D721Med (cell line): ENCODE data around the gene TMEM258.

ENCODE experiments used
- DNase-seq: peaks from one replicate; pipeline ENCODE4 v3.0.0; 2011; ENCODE audit warnings: low spot score; ENCODE audit not compliant: insufficient read length
- FAIRE-seq: peaks from 2 replicates; lab custom pipeline; 2011; peaks lifted over from hg19 to GRCh38; lab: Jason Lieb, UNC
- TF ChIP-seq, protein P1 (sequence below): IDR thresholded peaks from 2 replicates; pipeline ENCODE4 v1.5.1; 2012; ENCODE audit warnings: mild to moderate bottlenecking, control low read depth; ENCODE audit not compliant: insufficient read depth; ENCODE audit errors: missing control alignments

The TMEM258 gene

DNA sequence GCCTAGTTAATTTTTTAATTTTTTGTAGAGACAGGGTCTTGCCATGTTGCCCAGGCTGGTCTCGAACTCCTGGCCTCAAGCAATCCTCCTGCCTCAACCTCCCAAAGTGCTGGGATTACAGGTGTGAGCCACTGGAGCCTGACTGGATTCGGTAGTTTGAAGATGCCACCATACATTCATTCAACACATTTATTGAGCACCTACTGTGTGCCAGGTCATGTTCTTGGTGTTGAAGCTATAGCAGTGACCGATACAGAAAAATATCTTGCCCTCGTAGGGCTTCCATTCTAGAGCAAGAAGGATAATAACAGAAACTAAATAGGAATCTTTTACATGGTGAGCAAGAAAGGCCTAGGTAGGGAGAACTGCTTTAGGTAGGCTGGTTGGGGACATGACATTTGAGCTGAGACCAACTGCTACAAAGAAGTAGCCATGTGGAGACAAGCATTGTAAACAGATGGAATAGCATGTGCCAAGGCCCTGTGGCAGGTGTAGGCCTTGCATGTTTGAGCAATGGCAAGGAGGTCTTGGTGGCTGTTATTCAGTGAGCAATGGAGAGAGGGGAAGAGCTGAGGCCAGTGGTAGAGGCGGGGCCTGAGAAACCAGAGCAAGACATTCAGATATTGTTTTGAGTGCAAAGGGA lies 41.6 kb downstream of the TMEM258 start:
- DNase-seq (no peak), FAIRE-seq (no peak)
- TF ChIP-seq, protein P1, sequence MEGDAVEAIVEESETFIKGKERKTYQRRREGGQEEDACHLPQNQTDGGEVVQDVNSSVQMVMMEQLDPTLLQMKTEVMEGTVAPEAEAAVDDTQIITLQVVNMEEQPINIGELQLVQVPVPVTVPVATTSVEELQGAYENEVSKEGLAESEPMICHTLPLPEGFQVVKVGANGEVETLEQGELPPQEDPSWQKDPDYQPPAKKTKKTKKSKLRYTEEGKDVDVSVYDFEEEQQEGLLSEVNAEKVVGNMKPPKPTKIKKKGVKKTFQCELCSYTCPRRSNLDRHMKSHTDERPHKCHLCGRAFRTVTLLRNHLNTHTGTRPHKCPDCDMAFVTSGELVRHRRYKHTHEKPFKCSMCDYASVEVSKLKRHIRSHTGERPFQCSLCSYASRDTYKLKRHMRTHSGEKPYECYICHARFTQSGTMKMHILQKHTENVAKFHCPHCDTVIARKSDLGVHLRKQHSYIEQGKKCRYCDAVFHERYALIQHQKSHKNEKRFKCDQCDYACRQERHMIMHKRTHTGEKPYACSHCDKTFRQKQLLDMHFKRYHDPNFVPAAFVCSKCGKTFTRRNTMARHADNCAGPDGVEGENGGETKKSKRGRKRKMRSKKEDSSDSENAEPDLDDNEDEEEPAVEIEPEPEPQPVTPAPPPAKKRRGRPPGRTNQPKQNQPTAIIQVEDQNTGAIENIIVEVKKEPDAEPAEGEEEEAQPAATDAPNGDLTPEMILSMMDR = no peak

DNA sequence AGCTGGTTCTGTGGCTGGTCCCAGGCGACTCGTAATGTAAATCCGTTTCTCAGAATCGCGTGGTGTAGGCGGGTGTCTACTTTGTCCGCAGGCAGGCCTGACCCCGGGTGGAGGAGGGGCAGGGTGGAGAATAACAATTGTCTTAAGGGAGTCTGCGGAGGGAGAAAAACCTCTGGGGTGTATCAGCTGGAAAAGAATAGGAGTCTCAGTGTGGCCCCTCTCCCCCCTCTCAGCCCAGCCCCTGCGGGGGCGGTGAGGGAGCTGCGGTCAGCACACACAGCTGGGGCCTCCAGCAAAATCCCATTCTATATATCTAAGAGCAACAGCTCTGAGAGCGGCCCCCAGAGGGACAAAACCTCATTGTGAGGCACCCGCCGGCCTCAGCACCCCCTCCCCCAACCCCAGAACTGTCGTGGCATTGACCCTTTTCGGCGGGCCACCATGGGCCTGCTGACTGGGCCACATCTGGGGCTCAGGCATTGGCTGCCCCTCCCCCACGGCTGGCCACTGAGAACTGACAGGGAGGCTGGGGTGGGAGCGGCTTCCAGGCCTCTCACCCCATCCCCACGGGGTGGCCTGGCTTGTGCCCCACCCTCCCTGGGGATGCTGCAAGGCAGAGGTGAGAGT lies 42.7 kb downstream of the TMEM258 start:
- DNase-seq (no peak), FAIRE-seq (no peak)
- TF ChIP-seq, protein P1 = no peak

DNA sequence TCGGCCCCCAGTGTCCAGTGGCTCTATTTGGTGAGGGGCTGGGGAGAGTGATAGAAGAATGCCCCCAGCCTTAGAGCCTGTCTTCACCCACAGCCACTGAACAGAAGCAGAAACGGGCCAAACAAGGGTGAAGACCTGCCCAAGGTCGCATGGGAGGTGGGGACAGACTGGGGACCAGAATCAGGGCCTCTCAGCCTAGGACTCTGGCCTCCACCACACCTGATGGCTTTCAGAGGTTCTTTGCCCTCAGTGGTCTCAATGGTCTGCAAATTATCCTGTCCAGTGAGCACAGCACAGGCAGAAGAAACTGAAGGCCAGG lies 44.5 kb downstream of the TMEM258 start:
- DNase-seq (no peak), FAIRE-seq (no peak)
- TF ChIP-seq, protein P1 = no peak

DNA sequence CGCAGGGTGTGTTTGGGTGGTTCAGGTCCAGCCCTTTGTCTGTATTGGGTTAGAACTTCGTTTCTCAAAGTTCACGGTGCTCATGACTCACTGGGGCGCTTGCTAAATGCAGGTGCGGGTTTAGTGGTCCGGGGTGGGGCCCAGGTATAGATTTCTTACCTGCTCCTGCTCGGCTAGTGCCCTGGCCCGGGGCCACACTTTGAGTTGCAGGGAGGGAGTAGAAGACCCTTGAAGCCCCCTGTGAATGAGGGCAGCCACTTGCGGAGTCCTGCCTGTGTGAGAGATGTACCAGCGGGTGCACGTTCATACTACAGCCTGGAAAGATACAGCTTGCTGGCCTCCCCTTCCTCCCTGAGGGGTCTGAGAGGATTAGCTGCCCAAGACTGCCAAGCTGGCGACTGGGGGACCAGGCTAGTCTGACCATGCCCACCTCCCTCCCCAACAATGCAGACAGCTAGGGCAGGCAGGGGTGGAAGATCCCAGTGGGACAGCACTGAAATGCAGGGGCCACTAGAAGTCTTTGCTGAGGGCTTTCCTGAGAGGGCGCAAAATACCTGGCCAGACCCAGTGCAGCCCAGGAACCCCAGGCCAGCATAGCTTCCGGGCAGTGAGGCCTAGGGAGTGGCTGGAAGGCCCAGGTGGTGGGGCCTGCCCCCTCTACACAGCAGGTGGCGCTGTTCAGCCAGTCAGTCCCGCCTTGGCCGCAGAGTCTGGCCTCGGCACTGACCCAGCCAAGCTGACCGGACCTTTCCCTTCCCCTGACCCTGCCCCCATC lies 45.0 kb downstream of the TMEM258 start:
- DNase-seq = no peak
- TF ChIP-seq, protein P1 = peak; percentile 70
- FAIRE-seq = no peak

DNA sequence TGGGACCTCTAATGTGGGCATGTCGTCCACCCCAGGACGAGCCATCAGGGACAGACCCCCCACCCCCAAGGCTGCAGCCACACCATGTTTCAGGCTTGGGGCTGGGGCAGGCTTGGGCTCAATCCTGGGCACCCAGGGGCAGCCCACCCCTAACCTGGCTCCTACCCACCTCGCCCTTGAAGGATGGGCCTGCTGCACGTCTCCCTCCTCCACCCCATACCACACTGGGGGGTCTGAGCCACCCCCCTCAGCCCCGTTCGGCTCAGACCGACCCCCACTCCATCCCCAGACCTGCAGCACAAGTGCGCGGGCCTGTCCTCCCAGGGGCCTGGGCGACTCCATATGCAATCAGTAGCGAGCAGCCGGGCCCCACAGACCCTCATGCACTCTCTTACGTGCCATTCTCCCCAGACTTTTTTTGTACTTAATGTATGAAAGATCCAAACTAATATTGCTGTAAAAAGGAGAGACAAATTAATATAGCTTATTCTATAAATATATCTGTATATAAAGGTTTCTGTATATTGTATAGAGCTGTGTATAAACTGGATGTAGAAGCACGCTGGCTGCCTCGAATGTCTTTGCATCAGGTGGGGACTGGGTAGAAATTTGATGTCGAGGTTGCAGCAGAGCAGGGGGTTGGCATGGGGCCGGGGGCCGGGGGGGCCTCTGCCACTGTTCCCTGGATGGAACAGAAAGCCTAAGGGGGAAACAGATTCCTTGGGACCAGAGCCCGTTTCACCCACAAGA lies 45.8 kb downstream of the TMEM258 start:
- no peak for FAIRE-seq
- DNase-seq = no peak
- TF ChIP-seq, protein P1 = no peak

DNA sequence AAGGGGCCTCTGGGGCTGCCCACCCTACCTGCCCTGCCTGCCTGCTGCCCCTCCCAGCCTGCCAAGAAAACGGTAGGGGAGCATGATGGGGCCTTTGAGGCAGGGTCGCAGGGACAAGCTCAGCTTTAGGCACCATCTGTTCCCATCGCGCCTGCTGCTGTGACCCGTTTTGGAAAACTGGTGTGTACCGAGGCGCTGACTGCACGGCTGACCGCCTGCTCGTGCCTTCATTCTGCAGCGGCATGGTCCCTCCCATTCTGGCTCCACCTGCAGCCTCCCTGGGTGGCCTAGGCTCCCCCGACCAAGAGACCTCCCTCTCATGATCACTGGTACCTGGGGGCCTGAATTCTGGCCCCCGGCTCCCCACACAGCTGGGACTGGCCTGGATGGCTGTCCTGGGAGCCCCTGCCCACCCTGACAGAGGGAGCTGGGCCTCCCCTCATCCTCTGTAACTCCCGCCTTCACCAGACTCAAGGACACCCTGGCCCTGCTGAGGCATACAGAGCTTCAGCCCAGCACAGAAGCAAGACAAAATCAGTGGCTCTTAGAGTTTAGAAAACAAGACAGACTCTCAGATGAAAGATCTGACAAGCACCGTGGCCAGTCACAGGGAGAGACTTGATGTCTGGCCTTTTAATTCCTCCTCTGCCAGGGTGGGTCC lies 46.5 kb downstream of the TMEM258 start:
- TF ChIP-seq, protein P1 = no peak
- DNase-seq = no peak
- no peak for FAIRE-seq
